BJ (cell line): ENCODE measurements around the gene PRKCD. TPM values are rescaled to one million over a fixed set of nuclear protein-coding genes. Genes with fewer than 3 reads are reported as not detected.

Source experiments
- CTCF ChIA-PET: fragments of 350-600 bp; formaldehyde crosslinking; extraction: SDS; loops from one replicate; lab custom pipeline; 2021; ENCODE audit warnings: antibody characterized with exemption, inconsistent platforms; lab: Yijun Ruan, JAX
- POLR2A ChIA-PET: fragments of 300-600 bp; sonication (Branson Sonifier 250); formaldehyde crosslinking; extraction: SDS; loops from one replicate; lab custom pipeline; 2021; ENCODE audit warnings: antibody characterized with exemption; lab: Charles Lee
- DNase-seq: peaks from one replicate; pipeline ENCODE4 v3.0.0-alpha.2; 2011; ENCODE audit warnings: low read depth
- H3K27me3 ChIP-seq: 2 replicates; pipeline ENCODE4 v1.6.0; 2011; ENCODE audit warnings: low read length; ENCODE audit not compliant: control insufficient read depth, insufficient read depth
- H3K36me3 ChIP-seq: 2 replicates; pipeline ENCODE4 v1.5.1; 2011; ENCODE audit warnings: low read length; ENCODE audit not compliant: control insufficient read depth, insufficient read depth
- H3K4me3 ChIP-seq: 2 replicates; pipeline ENCODE4 v1.5.1; 2011; ENCODE audit warnings: low read depth, mild to moderate bottlenecking, control low read depth, low read length
- CTCF ChIP-seq: IDR thresholded peaks from 2 replicates; pipeline ENCODE4 v1.5.1; 2011; ENCODE audit warnings: low read depth, mild to moderate bottlenecking, control low read depth, inconsistent platforms, low read length, moderate library complexity; ENCODE audit not compliant: insufficient read depth
- polyA plus RNA-seq: library from polyadenylated mRNA; depleted of rRNA; stranded (reverse); fragments of >200 nt; gene quantifications from 2 replicates; pipeline ENCODE4 v1.2.3, GENCODE V29; 2011

PRKCD gene
- polyA plus RNA-seq, 1 experiment: 33.5 TPM

- TF ChIP-seq CTCF: no peak
- no peak for DNase-seq
- Histone ChIP-seq H3K4me3 (no peak overlapping the region), H3K27me3 (no peaks in the 10 kb centered on the region), H3K36me3 (no peaks in the 10 kb centered on the region)
- CTCF ChIA-PET: interaction anchor here (1.3 to 11.8 kb wide), 4 partner anchors 6 to 57 kb away, joined by 4 to 78 read pairs (median 28); partner anchors contain the start of gene PRKCD
- POLR2A ChIA-PET: no interaction called here
Measured at GRCh38 chr3:53139906-53140846, 20.8 kb upstream of the PRKCD start.

GRCh38 chr3:53140847-53141845 lies 19.9 kb upstream of the PRKCD start:
- POLR2A ChIA-PET: no interaction called here
- no peak for TF ChIP-seq CTCF
- Histone ChIP-seq H3K36me3 (no peaks in the 10 kb centered on the region), H3K4me3 (no peak overlapping the region), H3K27me3 (no peaks in the 10 kb centered on the region)
- no peak for DNase-seq
- CTCF ChIA-PET: interaction anchor here (1.3 to 11.8 kb wide), 4 partner anchors 7 to 56 kb away, joined by 4 to 78 read pairs (median 28); partner anchors contain the start of gene PRKCD

- H3K4me3 ChIP-seq: no peak overlapping the region
- no peak for DNase-seq
- CTCF ChIA-PET: interaction anchor here (7.2 to 11.8 kb wide), 2 partner anchors 9 to 54 kb away, joined by 52 to 78 read pairs; no protein-coding TSS in a partner anchor
- H3K27me3 ChIP-seq: no peaks in the 10 kb centered on the region
- POLR2A ChIA-PET: no interaction called here
- TF ChIP-seq CTCF: no peak
- no peaks in the 10 kb centered on the region for H3K36me3 ChIP-seq
Measured at GRCh38 chr3:53142986-53143385, 18.0 kb upstream of the PRKCD start.

- Histone ChIP-seq H3K36me3 (no peaks in the 10 kb centered on the region), H3K27me3 (no peaks in the 10 kb centered on the region), H3K4me3 (no peak overlapping the region)
- ChIA-PET POLR2A (no interaction called here), CTCF (interaction anchor here (1.9 to 11.8 kb wide), 3 partner anchors 10 to 52 kb away, joined by 4 to 78 read pairs (median 52); partner anchors contain the start of gene PRKCD)
- TF ChIP-seq CTCF: no peak
- DNase-seq: no peak
Measured at GRCh38 chr3:53144446-53144845, 16.6 kb upstream of the PRKCD start.
